Mononuclear cell (primary cell): ENCODE measurements around the gene A1CF. TPM values are rescaled to one million over a fixed set of nuclear protein-coding genes. Genes with fewer than 3 reads are reported as not detected.
"Not testable (repeated sequence)": the region's sequence is repeated elsewhere in the genome, so short reads cannot be mapped to it uniquely, and the experiment has no call there.

Source experiments
- H3K27me3 ChIP-seq: 2 replicates; pipeline ENCODE4 v1.6.0; 2011; ENCODE audit warnings: low read length, control low read depth; ENCODE audit not compliant: insufficient read depth
- H3K4me1 ChIP-seq: 2 replicates; pipeline ENCODE4 v1.5.1; 2011; ENCODE audit warnings: mild to moderate bottlenecking, low read length, control low read depth; ENCODE audit not compliant: insufficient read depth
- H3K4me3 ChIP-seq: 2 replicates; pipeline ENCODE4 v1.5.1; 2011; ENCODE audit warnings: mild to moderate bottlenecking, low read length, moderate library complexity
- H3K9me3 ChIP-seq: 2 replicates; pipeline ENCODE4 v1.5.1; 2011; ENCODE audit warnings: low read depth, mild to moderate bottlenecking, control low read depth, low read length
- total RNA-seq: library from RNA; depleted of rRNA; stranded (reverse); fragments of >200 nt; gene quantifications from one replicate; pipeline ENCODE4 v1.2.3, GENCODE V29; 2012

Gene A1CF
- total RNA-seq, 1 donor: under 0.01 TPM

DNA sequence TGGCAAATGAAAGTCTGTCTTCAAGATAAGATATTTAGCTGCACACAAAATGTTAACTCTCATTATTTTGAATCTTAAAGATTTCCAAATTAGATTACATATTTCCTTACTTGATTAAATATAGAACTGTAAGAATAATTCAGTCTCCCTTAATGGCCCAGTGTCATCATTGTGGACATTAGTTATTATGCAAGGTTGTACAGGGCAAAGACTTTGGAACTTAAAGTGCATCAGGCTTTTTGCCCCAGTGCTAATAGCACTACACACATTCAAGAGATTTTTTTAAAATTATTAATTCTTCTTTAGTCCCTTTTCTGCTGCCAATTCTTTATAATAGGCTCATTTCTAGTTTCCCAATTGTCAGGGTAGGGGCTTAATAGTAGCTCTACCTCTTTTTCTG, 103.4 kb downstream of the A1CF start:
- H3K4me3 ChIP-seq, H3K9me3 ChIP-seq, H3K27me3 ChIP-seq, H3K4me1 ChIP-seq: not testable (repeated sequence)

DNA sequence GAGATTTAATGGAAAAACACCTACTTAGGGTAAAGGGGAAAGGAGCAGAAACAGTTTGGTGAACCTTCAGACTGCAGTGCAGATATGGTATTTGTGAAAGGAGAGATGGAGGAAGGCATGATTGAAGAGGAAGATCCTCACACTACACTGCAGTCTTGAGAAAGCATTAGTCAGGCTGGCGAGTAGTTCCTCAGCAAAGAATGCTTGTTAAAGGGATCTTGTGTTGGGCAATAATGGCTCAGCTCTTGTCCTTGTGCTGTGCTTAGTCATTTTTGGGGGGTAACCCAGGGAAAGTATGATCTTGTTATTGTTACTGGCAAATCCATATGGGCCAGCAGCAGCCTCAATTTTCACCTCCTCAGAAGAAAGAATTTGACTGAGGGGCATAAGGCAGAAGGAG, 105.4 kb downstream of the A1CF start:
- H3K9me3 ChIP-seq, H3K27me3 ChIP-seq, H3K4me1 ChIP-seq, H3K4me3 ChIP-seq: not testable (repeated sequence)

GRCh38 chr10:50774868-50775267, 110.6 kb downstream of the A1CF start:
- H3K27me3 ChIP-seq, H3K9me3 ChIP-seq, H3K4me3 ChIP-seq, H3K4me1 ChIP-seq: not testable (repeated sequence)

- not testable (repeated sequence) for H3K4me3 ChIP-seq, H3K9me3 ChIP-seq, H3K4me1 ChIP-seq, H3K27me3 ChIP-seq
Measured at GRCh38 chr10:50772042-50772441, 113.4 kb downstream of the A1CF start.

- H3K4me3 ChIP-seq, H3K9me3 ChIP-seq, H3K4me1 ChIP-seq, H3K27me3 ChIP-seq: not testable (repeated sequence)
Measured at GRCh38 chr10:50766774-50767513, 118.5 kb downstream of the A1CF start.

Other genes with a start within 250 kb of the A1CF start
- 1.4 TPM for gene ASAH2B, start 145.7 kb downstream of the A1CF start, total RNA-seq
- 1.2 TPM for gene PRKG1, start 188.9 kb upstream of the A1CF start, total RNA-seq